ENCODE results near the gene EHD4. TPM values are rescaled to one million over a fixed set of nuclear protein-coding genes. Genes with fewer than 3 reads are reported as not detected.

The EHD4 gene
- total RNA-seq, result 16.3 and 57.8 TPM in 2 replicates

DNA sequence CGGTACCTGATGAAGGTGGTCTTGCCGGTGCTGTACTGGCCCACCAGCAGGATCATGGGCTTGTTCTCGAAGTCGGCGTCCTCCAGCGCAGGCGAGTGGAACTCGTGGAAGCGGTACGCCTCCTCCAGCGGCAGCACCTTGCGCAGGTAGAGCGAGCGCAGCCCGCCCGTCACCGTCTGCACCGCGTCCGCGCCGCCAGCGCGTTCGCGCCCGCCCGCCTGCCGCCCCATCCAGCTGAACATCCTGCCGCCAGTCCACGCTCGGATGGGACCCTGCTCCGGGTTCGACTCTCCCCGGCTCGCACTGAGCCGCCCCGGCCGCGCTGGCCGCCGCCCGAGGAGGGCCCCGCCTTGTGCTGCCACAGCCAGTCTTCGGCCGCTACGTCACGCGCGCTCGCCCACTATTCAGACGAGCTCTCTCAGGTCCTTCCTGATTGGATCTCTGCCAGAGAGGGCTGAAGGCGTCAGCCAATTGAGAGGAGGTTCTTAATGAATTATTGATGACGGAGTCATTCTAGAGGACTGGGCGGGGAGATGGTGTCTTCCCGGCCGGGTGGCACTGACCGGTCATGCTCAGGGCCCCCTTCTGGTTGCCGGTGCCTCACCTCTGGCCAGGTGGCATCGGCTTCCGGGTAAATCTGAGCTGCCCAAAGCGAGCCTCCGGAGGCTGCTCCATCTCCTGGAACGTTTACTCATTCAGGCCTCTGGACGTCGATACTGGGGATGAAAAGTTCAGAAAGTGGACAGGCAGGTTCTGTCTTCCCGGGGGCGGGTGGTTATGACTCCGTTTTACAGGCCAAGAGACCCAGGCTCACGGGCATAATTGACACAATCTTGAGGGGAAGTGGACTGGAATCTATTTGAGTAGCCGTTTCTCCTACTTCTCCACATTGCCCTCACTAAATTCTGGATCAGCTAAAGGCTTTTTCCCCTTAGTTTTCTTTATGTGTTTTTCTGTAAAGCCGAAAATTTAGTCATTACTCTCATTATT lies at the start of gene EHD4:
EHD4 (minus strand) TSS at position 305 of the 990 bp plus-strand sequence; CDS start at position 242, 63 bp downstream.

DNA sequence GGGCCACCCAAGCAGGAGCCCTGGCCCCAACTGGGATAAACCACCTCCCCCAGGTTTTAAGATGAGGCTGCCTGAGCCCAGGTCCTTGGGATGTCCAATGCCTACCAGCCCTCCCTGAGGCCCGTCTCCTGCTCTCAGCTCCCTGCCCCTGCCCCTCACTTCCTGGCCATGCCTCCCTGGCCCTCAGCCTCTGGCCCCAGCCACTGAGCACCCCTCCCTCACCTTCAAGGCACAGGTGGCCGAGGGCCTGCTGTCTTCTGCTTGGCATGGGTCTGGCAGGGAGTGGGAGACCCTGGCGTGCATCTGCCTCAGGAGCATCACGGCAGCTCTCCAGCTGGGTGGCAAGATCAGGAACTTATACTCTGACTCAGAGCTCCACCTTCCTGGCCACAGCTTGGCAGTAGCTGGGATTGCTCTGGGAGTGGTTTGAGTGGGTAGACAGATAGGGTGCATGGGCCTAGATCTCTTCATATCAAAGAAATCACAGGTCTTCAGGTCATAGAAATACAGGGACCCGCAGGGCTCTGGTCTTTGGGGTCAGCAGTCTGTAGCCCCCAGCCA lies 48.4 kb upstream of the EHD4 start, which contains the start of gene PLA2G4E:
PLA2G4E (minus strand) TSS at position 330 of the 561 bp plus-strand sequence; CDS start at position 318, 12 bp downstream.

DNA sequence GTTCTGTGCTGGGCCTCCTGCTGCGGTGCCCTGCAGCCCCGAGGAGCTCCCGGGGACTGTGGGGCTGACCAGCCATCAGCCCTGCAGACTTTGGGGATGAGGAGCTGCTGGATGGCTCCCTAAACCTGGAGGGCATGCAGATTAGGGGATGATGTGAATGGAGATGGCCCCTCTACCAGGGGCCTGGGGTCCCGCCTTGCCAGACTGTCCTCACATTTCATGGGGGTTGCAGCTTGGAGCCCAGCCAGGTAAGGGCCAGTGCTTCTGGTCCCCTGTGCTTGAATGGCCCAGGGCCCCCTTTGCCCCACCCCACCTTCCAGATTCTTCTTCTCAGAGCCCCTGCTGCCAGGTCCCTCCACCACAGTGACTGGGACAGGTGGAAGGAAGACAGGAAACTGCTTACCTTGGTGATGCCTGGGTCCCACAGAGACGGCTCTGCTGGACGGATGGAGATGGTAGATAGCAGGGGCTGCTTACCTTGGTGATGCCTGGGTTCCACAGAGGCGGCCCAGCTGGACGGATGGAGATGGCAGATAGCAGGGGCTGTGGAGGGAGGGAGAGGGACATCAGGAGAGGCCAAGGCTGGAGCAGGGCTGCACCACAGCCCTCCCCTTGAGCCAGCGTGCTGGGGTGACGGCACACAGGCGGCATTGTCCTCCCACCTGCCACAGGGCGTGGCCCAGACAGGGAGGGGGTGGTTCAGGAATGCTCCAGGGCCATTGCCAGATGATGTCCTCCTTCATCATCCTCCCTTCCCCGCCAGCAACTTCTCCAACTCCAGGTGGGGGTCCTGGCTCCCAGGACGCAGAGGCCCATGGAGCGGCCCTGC lies 78.7 kb downstream of the EHD4 start, which contains the start of gene SPTBN5:
SPTBN5 (minus strand) TSS at position 632 of the 829 bp plus-strand sequence; CDS start at position 76, 556 bp downstream.

Other genes starting within 250 kb of the EHD4 start
- 27.3 and 30.5 TPM in 2 replicates for gene MAPKBP1, start 198.1 kb downstream of the EHD4 start, total RNA-seq
- 1.8 and 2.3 TPM in 2 replicates for gene JMJD7, start 144.5 kb downstream of the EHD4 start, total RNA-seq
- 1.5 and 1.8 TPM in 2 replicates for gene PLA2G4B, start 133.7 kb downstream of the EHD4 start, total RNA-seq
- gene SPTBN5, start 78.5 kb downstream of the EHD4 start, total RNA-seq, result 0.59 and 1.8 TPM in 2 replicates
- gene PLA2G4E, start 48.5 kb upstream of the EHD4 start, total RNA-seq, result not detected in 2 replicates
- gene PLA2G4D, start 122.0 kb upstream of the EHD4 start, total RNA-seq, result not detected in 2 replicates
- gene PLA2G4F, start 184.1 kb upstream of the EHD4 start, total RNA-seq, result not detected in 2 replicates
- gene VPS39, start 235.7 kb upstream of the EHD4 start, total RNA-seq, result 56.7 and 63.8 TPM in 2 replicates